Tibial nerve (tissue), 4 donors: ENCODE results near the gene RBKS. TPM values are rescaled to one million over a fixed set of nuclear protein-coding genes. Genes with fewer than 3 reads are reported as not detected.

Source experiments
- DNase-seq, 2 donors: peaks; one replicate each; pipeline ENCODE4 v3.0.0-alpha.2; 2019; ENCODE audit warnings: low spot score in 2 of 2
- H3K27ac ChIP-seq, 4 donors: fragments of 200-600 bp; sonication (generic) in 3 of 4; one replicate each; pipeline ENCODE4 v1.5.1; 2017 to 2019; ENCODE audit warnings: mild to moderate bottlenecking in 1 of 4
- H3K27me3 ChIP-seq, 2 donors: fragments of 200-600 bp; sonication (generic) in 1 of 2; one replicate each; pipeline versions ENCODE4 v1.5.1 to v1.6.0; 2017 to 2019
- H3K36me3 ChIP-seq, 3 donors: fragments of 200-600 bp; sonication (generic); one replicate each; pipeline ENCODE4 v1.5.1; 2018 to 2019
- H3K4me1 ChIP-seq, 4 donors: fragments of 200-600 bp; sonication (generic) in 3 of 4; one replicate each; pipeline ENCODE4 v1.5.1; 2017 to 2019
- H3K4me3 ChIP-seq, 4 donors: fragments of 200-600 bp; sonication (generic) in 3 of 4; one replicate each; pipeline ENCODE4 v1.5.1; 2017 to 2019; ENCODE audit warnings: mild to moderate bottlenecking in 1 of 4, moderate library complexity in 1 of 4
- H3K9me3 ChIP-seq, 4 donors: fragments of 200-600 bp; sonication (generic) in 3 of 4; one replicate each; pipeline ENCODE4 v1.5.1; 2017 to 2019
- CTCF ChIP-seq, 5 experiments: fragments of 200-600 bp in 3 of 5; fragments of 450-650 bp in 2 of 5; sonication (generic) in 3 of 5; IDR thresholded peaks; one replicate each; pipeline ENCODE4 v1.5.1; 2016 to 2019; ENCODE audit warnings: antibody characterized with exemption in 5 of 5, mild to moderate bottlenecking in 3 of 5, moderate library complexity in 2 of 5
- EP300 ChIP-seq, 2 donors: sonication (generic); formaldehyde crosslinking; IDR thresholded peaks; one replicate each; pipeline ENCODE4 v1.6.1; 2017; ENCODE audit warnings: antibody characterized with exemption in 2 of 2, mild to moderate bottlenecking in 1 of 2
- POLR2A ChIP-seq, 2 donors: fragments of 450-650 bp; IDR thresholded peaks; one replicate each; pipeline ENCODE4 v1.6.1; 2017; ENCODE audit warnings: antibody characterized with exemption in 2 of 2, mild to moderate bottlenecking in 2 of 2, moderate library complexity in 2 of 2
- WGBS, 2 donors: methylation state at CpG; one replicate each; pipeline ENCODE4 v1.1.5; 2018; 5-methylcytosine and 5-hydroxymethylcytosine counted together
- total RNA-seq, 4 donors: library from RNA; depleted of rRNA; stranded (reverse); fragments of >200 nt; gene quantifications; one replicate each; pipeline ENCODE4 v1.1.0, GENCODE V29; 2016

Gene RBKS
- total RNA-seq, 4 donors from 2014 or later: 1.2 to 8.1 (median 4.4) TPM

GRCh38 chr2:27844821-27845255 is 45.3 kb downstream of the RBKS start:
- WGBS, 2 donors: 43 to 47% methylated on average over 4 of the region's 4 CpGs
- Histone ChIP-seq H3K4me1 (no peaks in the 10 kb centered on the region), H3K36me3 (no peaks in the 10 kb centered on the region), H3K4me3 (no peak overlapping the region), H3K27ac (peak overlapping the region in 1 of 4 donors; percentile 44), H3K27me3 (no peaks in the 10 kb centered on the region), H3K9me3 (no peaks in the 10 kb centered on the region)
- DNase-seq: no peak
- TF ChIP-seq POLR2A (IDR thresholded peaks at IDR 0.05): no peak
- TF ChIP-seq EP300 (IDR thresholded peaks at IDR 0.05): no peak

GRCh38 chr2:27843992-27844391 is 46.2 kb downstream of the RBKS start:
- no peaks in the 10 kb centered on the region for H3K9me3 ChIP-seq
- H3K36me3 ChIP-seq: no peaks in the 10 kb centered on the region
- H3K27me3 ChIP-seq: no peaks in the 10 kb centered on the region
- H3K4me1 ChIP-seq: no peaks in the 10 kb centered on the region
- DNase-seq: no peak
- 93 to 94% methylated on average over 7 of the region's 7 CpGs for WGBS, 2 donors
- no peak overlapping the region for H3K4me3 ChIP-seq
- H3K27ac ChIP-seq: no peak overlapping the region
- TF ChIP-seq EP300 (IDR thresholded peaks at IDR 0.05) (no peak), CTCF (IDR thresholded peaks at IDR 0.05) (no peak), POLR2A (IDR thresholded peaks at IDR 0.05) (no peak)

GRCh38 chr2:27842894-27843293 is 47.3 kb downstream of the RBKS start:
- DNase-seq: no peak
- TF ChIP-seq EP300 (IDR thresholded peaks at IDR 0.05) (no peak), POLR2A (IDR thresholded peaks at IDR 0.05) (no peak), CTCF (IDR thresholded peaks at IDR 0.05) (no peak)
- Histone ChIP-seq H3K4me3 (no peak overlapping the region), H3K36me3 (no peaks in the 10 kb centered on the region), H3K4me1 (no peaks in the 10 kb centered on the region), H3K27me3 (no peaks in the 10 kb centered on the region), H3K27ac (no peak overlapping the region), H3K9me3 (no peaks in the 10 kb centered on the region)
- 62 to 73% methylated on average over 5 of the region's 5 CpGs for WGBS, 2 donors

- 56 to 85% methylated on average over 3 of the region's 3 CpGs for WGBS, 2 donors
- H3K27ac ChIP-seq: no peak overlapping the region
- peaks cover 0 to 3% (median 0%) of the 10 kb centered on the region in 4 donors for H3K9me3 ChIP-seq
- no peak for DNase-seq
- TF ChIP-seq EP300 (IDR thresholded peaks at IDR 0.05) (no peak), POLR2A (IDR thresholded peaks at IDR 0.05) (no peak), CTCF (IDR thresholded peaks at IDR 0.05) (no peak)
- no peak overlapping the region for H3K4me3 ChIP-seq
- peaks cover 0 to 5% (median 0%) of the 10 kb centered on the region in 3 donors for H3K36me3 ChIP-seq
- H3K27me3 ChIP-seq: no peaks in the 10 kb centered on the region
- no peaks in the 10 kb centered on the region for H3K4me1 ChIP-seq
Measured at GRCh38 chr2:27839022-27839618, 51.1 kb downstream of the RBKS start.

GRCh38 chr2:27838502-27838901 is 51.7 kb downstream of the RBKS start:
- peaks cover 0 to 5% (median 0%) of the 10 kb centered on the region in 3 donors for H3K36me3 ChIP-seq
- TF ChIP-seq EP300 (IDR thresholded peaks at IDR 0.05): no peak
- TF ChIP-seq CTCF (IDR thresholded peaks at IDR 0.05): no peak
- no peak for TF ChIP-seq POLR2A (IDR thresholded peaks at IDR 0.05)
- no peak overlapping the region for H3K4me3 ChIP-seq
- no peak for DNase-seq
- peaks cover 0 to 3% (median 0%) of the 10 kb centered on the region in 4 donors for H3K9me3 ChIP-seq
- H3K27me3 ChIP-seq: no peaks in the 10 kb centered on the region
- no peak overlapping the region for H3K27ac ChIP-seq
- H3K4me1 ChIP-seq: no peaks in the 10 kb centered on the region
